Caco-2 (cell line): ENCODE data around the gene NTN5. TPM values are rescaled to one million over a fixed set of nuclear protein-coding genes. Genes with fewer than 3 reads are reported as not detected.
A peak's percentile ranks its signal among the peaks of the same experiment; 100 is the strongest.

ENCODE experiments used
- BruUV-seq: library from RNA; stranded (reverse); fragments of 400-500 nt; replicated peaks from 2 replicates; lab custom pipeline; 2021; lab: Mats Ljungman, UMichigan
- CTCF ChIA-PET: fragments of 300-600 bp; sonication (Branson Sonifier 250); formaldehyde crosslinking; loops from one replicate; lab custom pipeline; 2022; ENCODE audit warnings: antibody characterized with exemption; lab: Charles Lee
- POLR2A ChIA-PET: fragments of 300-600 bp; sonication (Branson Sonifier 250); formaldehyde crosslinking; loops from one replicate; lab custom pipeline; 2022; ENCODE audit warnings: antibody characterized with exemption; lab: Charles Lee
- DNase-seq, 2 experiments: peaks; one replicate each; pipeline versions ENCODE4 v3.0.0 to v3.0.0-alpha.2; 2020 to 2022
- H3K27me3 ChIP-seq: replicated peaks from 2 replicates; pipeline ENCODE4 v1.6.0; 2011; ENCODE audit warnings: low read length; ENCODE audit not compliant: control insufficient read depth, insufficient read depth
- H3K36me3 ChIP-seq: 2 replicates; pipeline ENCODE4 v1.5.1; 2011; ENCODE audit warnings: low read length; ENCODE audit not compliant: control insufficient read depth, insufficient read depth
- H3K4me1 ChIP-seq: fragments of 250-450 bp; sonication (Bioruptor Pico); 2 replicates; pipeline ENCODE4 v1.5.1; 2020; ENCODE audit warnings: mild to moderate bottlenecking
- H3K4me3 ChIP-seq: 2 replicates; pipeline ENCODE4 v1.5.1; 2011; ENCODE audit warnings: low read depth, mild to moderate bottlenecking, control low read depth, low read length
- H3K9me3 ChIP-seq: fragments of 250-450 bp; sonication (Bioruptor Pico); 2 replicates; pipeline ENCODE4 v1.5.1; 2020; ENCODE audit warnings: mild to moderate bottlenecking, moderate library complexity
- H3K27ac Mint-ChIP-seq: one replicate; pipeline ENCODE4 v1.8.0; 2022; ENCODE audit warnings: mixed read lengths; ENCODE audit not compliant: unreplicated experiment
- H3K27me3 Mint-ChIP-seq: one replicate; pipeline ENCODE4 v1.8.0; 2022; ENCODE audit warnings: mixed read lengths; ENCODE audit not compliant: insufficient read depth, unreplicated experiment
- H3K36me3 Mint-ChIP-seq: one replicate; pipeline ENCODE4 v1.8.0; 2022; ENCODE audit warnings: mild to moderate bottlenecking, mixed read lengths; ENCODE audit not compliant: insufficient read depth, unreplicated experiment
- H3K4me1 Mint-ChIP-seq: one replicate; pipeline ENCODE4 v1.8.0; 2022; ENCODE audit warnings: low read depth, mixed read lengths; ENCODE audit not compliant: unreplicated experiment
- H3K4me3 Mint-ChIP-seq: one replicate; pipeline ENCODE4 v1.8.0; 2022; ENCODE audit warnings: mild to moderate bottlenecking, moderate library complexity, mixed read lengths; ENCODE audit not compliant: unreplicated experiment
- H3K9me3 Mint-ChIP-seq: one replicate; pipeline ENCODE4 v1.8.0; 2022; ENCODE audit warnings: mixed read lengths; ENCODE audit not compliant: unreplicated experiment
- intact Hi-C: fragments of 100-400 bp; cut with micrococcal nuclease; formaldehyde crosslinking; loops from one replicate; pipeline ENCODE4 v1.10.0; 2022; ENCODE audit not compliant: unreplicated experiment
- total RNA-seq: library from RNA; stranded (reverse); gene quantifications from 2 replicates; pipeline ENCODE4 v1.2.3, GENCODE V29; 2022
- TF ChIP-seq, protein P1 (sequence below), 2 experiments: fragments of 200-600 bp in 1 of 2; IDR thresholded peaks; 1 replicate in 1 of 2; 2 replicates in 1 of 2; pipeline versions ENCODE4 v1.5.1 to v1.8.0; 2011 to 2022; ENCODE audit warnings: antibody characterized with exemption in 1 of 2, control low read depth in 1 of 2, inconsistent platforms in 1 of 2, low read depth in 1 of 2, low read length in 1 of 2, mild to moderate bottlenecking in 1 of 2, moderate library complexity in 1 of 2; ENCODE audit not compliant: insufficient read depth in 1 of 2, severe bottlenecking in 1 of 2, unreplicated experiment in 1 of 2

NTN5 gene
- total RNA-seq, 1 experiment from 2014 or later, result 0.34 TPM

DNA sequence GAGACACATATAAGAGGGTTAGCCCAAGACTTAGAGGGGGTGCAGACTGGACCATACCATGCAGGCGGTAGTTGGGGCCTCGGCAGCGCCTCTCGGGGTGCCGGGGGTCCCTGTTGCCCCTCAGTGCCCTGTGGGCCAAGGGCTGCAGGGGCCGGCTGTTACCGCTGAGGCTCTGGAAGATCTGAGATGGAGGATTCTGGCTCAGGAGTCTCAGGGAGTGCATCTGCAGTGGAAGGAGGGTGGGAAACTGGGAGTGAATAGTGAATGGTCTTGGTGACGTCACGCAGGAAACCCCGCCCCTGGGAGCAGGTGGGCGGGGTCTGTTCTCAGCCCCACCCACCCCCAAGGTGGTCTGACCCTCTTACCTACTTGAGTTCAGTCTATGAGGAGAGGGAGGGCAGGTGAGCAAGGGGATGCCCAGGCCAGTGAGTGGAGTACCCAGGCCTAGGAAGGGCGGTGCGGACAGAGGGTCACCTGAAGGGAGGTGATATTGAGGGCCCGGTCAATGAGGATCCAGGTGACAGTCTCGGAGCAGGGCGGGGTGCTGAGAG lies 33.9 kb downstream of the NTN5 start:
- Histone ChIP-seq H3K27me3 (no peaks in the 10 kb centered on the region), H3K4me3 (no peak overlapping the region), H3K9me3 (no peaks in the 10 kb centered on the region), H3K36me3 (no peaks in the 10 kb centered on the region), H3K4me1 (peaks cover 18% of the 10 kb centered on the region)
- Mint-ChIP-seq H3K4me3 (peak overlapping the region; percentile 80), H3K4me1 (peaks cover 27% of the 10 kb centered on the region), H3K27ac (peak overlapping the region; percentile 96), H3K36me3 (peaks cover 38% of the 10 kb centered on the region), H3K9me3 (peaks cover 9% of the 10 kb centered on the region), H3K27me3 (no peaks in the 10 kb centered on the region)
- intact Hi-C loops, result loop anchor here (5.0 kb wide), 2 partner anchors 198 to 323 kb away; partner anchors contain the start of gene HSD17B14
- DNase-seq, result peak; percentile 45 to 52
- no TSS peak for BruUV-seq
- CTCF ChIA-PET, result no interaction called here
- TF ChIP-seq, protein P1, sequence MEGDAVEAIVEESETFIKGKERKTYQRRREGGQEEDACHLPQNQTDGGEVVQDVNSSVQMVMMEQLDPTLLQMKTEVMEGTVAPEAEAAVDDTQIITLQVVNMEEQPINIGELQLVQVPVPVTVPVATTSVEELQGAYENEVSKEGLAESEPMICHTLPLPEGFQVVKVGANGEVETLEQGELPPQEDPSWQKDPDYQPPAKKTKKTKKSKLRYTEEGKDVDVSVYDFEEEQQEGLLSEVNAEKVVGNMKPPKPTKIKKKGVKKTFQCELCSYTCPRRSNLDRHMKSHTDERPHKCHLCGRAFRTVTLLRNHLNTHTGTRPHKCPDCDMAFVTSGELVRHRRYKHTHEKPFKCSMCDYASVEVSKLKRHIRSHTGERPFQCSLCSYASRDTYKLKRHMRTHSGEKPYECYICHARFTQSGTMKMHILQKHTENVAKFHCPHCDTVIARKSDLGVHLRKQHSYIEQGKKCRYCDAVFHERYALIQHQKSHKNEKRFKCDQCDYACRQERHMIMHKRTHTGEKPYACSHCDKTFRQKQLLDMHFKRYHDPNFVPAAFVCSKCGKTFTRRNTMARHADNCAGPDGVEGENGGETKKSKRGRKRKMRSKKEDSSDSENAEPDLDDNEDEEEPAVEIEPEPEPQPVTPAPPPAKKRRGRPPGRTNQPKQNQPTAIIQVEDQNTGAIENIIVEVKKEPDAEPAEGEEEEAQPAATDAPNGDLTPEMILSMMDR (IDR thresholded peaks at IDR 0.05; ENCODE audit: insufficient read depth in 1 of 2, low read depth in 1 of 2, low read length in 1 of 2, severe bottlenecking in 1 of 2, unreplicated experiment in 1 of 2), result no peak
- POLR2A ChIA-PET, result no interaction called here

- Histone ChIP-seq H3K36me3 (no peaks in the 10 kb centered on the region), H3K4me3 (peak overlapping the region; percentile 63), H3K27me3 (no peaks in the 10 kb centered on the region), H3K9me3 (no peaks in the 10 kb centered on the region), H3K4me1 (peaks cover 25% of the 10 kb centered on the region)
- peaks cover 33% of the 10 kb centered on the region for H3K4me1 Mint-ChIP-seq
- TF ChIP-seq, protein P1 (IDR thresholded peaks at IDR 0.05; ENCODE audit: insufficient read depth in 1 of 2, low read depth in 1 of 2, low read length in 1 of 2, severe bottlenecking in 1 of 2, unreplicated experiment in 1 of 2), result peak in 1 of 2 experiments; percentile 46
- no peaks in the 10 kb centered on the region for H3K27me3 Mint-ChIP-seq
- peaks cover 45% of the 10 kb centered on the region for H3K36me3 Mint-ChIP-seq
- CTCF ChIA-PET, result interaction anchor here (0.6 to 1.2 kb wide), 4 partner anchors 8 to 526 kb away, joined by 3 to 8 read pairs (median 5); partner anchors contain the start of gene CA11
- H3K9me3 Mint-ChIP-seq, result peaks cover 9% of the 10 kb centered on the region
- peak overlapping the region; percentile 80 for H3K4me3 Mint-ChIP-seq
- POLR2A ChIA-PET, result interaction anchor here (1.3 to 2.0 kb wide), 2 partner anchors 14 to 19 kb away, joined by 7 to 17 read pairs; partner anchors contain the start of genes RPL18 and SPHK2
- intact Hi-C loops, result loop anchor here (1.0 to 5.0 kb wide), 5 partner anchors 8 to 324 kb away; partner anchors contain the start of genes CA11, HSD17B14, RPL18 and SPHK2
- peak; percentile 90 to 96 for DNase-seq
- no TSS peak for BruUV-seq
- H3K27ac Mint-ChIP-seq, result peak overlapping the region; percentile 96
These were observed 34.6 kb downstream of the NTN5 start for GRCh38 chr19:48637948-48638830.

- no TSS peak for BruUV-seq
- H3K4me3 ChIP-seq, result peak overlapping the region; percentile 63
- Mint-ChIP-seq H3K27me3 (no peaks in the 10 kb centered on the region), H3K4me3 (peak overlapping the region; percentile 80), H3K36me3 (peaks cover 52% of the 10 kb centered on the region), H3K9me3 (peaks cover 9% of the 10 kb centered on the region), H3K4me1 (peaks cover 36% of the 10 kb centered on the region), H3K27ac (peak overlapping the region; percentile 96)
- H3K4me1 ChIP-seq, result peaks cover 32% of the 10 kb centered on the region
- no peaks in the 10 kb centered on the region for H3K27me3 ChIP-seq
- TF ChIP-seq, protein P1 (IDR thresholded peaks at IDR 0.05; ENCODE audit: insufficient read depth in 1 of 2, low read depth in 1 of 2, low read length in 1 of 2, severe bottlenecking in 1 of 2, unreplicated experiment in 1 of 2), result no peak
- peak; percentile 100 for DNase-seq
- H3K36me3 ChIP-seq, result no peaks in the 10 kb centered on the region
- no peaks in the 10 kb centered on the region for H3K9me3 ChIP-seq
- POLR2A ChIA-PET, result interaction anchor here (1.3 to 2.0 kb wide), 2 partner anchors 13 to 18 kb away, joined by 7 to 17 read pairs; partner anchors contain the start of genes RPL18 and SPHK2
- intact Hi-C loops, result loop anchor here (1.0 to 5.0 kb wide), 5 partner anchors 9 to 325 kb away; partner anchors contain the start of genes CA11, HSD17B14, RPL18 and SPHK2
- CTCF ChIA-PET, result interaction anchor here (0.6 to 1.2 kb wide), 4 partner anchors 8 to 525 kb away, joined by 3 to 8 read pairs (median 5); partner anchors contain the start of gene CA11
These were observed 35.3 kb downstream of the NTN5 start for GRCh38 chr19:48637449-48637947.
